ENCODE data around the gene HOXC5. TPM values are rescaled to one million over a fixed set of nuclear protein-coding genes. Genes with fewer than 3 reads are reported as not detected.

Gene HOXC5
- total RNA-seq, 1 experiment from 2014 or later: 1.1 TPM

MicroRNAs within 50 kb of the gene (microRNA counts, 767-probe panel; counts per million panel counts)
- not detected for microRNA hsa-miR-196a-5p
- microRNA hsa-miR-615-3p: not detected
- not detected for microRNA hsa-miR-615-5p

Small RNAs within 50 kb of the gene (microRNA-seq; reads per million reads assigned to microRNA genes)
- 599 reads per million, percentile 78 among the genes with 10 or more reads in this experiment for gene MIR196A2 (ENCODE audit: borderline number of aligned reads)
- 454 reads per million, percentile 75 among the genes with 10 or more reads in this experiment for gene MIR615 (ENCODE audit: borderline number of aligned reads)

Other genes starting within 250 kb of the HOXC5 start
- 3.8 TPM for gene HOXC13, start 94.2 kb upstream of the HOXC5 start, total RNA-seq (2021; ENCODE audit: unreplicated experiment)
- not detected for gene HOXC12, start 78.1 kb upstream of the HOXC5 start, total RNA-seq (2021; ENCODE audit: unreplicated experiment)
- 0.22 TPM for gene HOXC11, start 59.9 kb upstream of the HOXC5 start, total RNA-seq (2021; ENCODE audit: unreplicated experiment)
- 0.25 TPM for gene HOTAIR, start 58.1 kb upstream of the HOXC5 start, total RNA-seq (2021; ENCODE audit: unreplicated experiment)
- gene HOXC10, start 47.9 kb upstream of the HOXC5 start, total RNA-seq (2021; ENCODE audit: unreplicated experiment): 3.8 TPM
- 11.3 TPM for gene HOXC9, start 32.9 kb upstream of the HOXC5 start, total RNA-seq (2021; ENCODE audit: unreplicated experiment)
- gene HOXC8, start 24.1 kb upstream of the HOXC5 start, total RNA-seq (2021; ENCODE audit: unreplicated experiment): 0.98 TPM
- gene HOXC6, start 4.6 kb upstream of the HOXC5 start, total RNA-seq (2021; ENCODE audit: unreplicated experiment): 3.1 TPM
- gene HOXC4, start 20.8 kb downstream of the HOXC5 start, total RNA-seq (2021; ENCODE audit: unreplicated experiment): 1.5 TPM
- gene SMUG1, start 155.9 kb downstream of the HOXC5 start, total RNA-seq (2021; ENCODE audit: unreplicated experiment): 43.6 TPM
- gene CBX5, start 247.1 kb downstream of the HOXC5 start, total RNA-seq (2021; ENCODE audit: unreplicated experiment): 72.3 TPM
- gene HNRNPA1, start 247.7 kb downstream of the HOXC5 start, total RNA-seq (2021; ENCODE audit: unreplicated experiment): 1,878 TPM

Data from HCT116 (cell line).